NOMO-1 treated with dmso at 0.1 percent for 144 hours (cell line): Measurements from ENCODE around the gene C1orf146.
"Not testable (repeated sequence)": the region's sequence is repeated elsewhere in the genome, so short reads cannot be mapped to it uniquely, and the experiment has no call there.

Experiments used
- DNase-seq: peaks from one replicate; lab custom pipeline; 2025; ENCODE audit not compliant: unreplicated experiment; lab: John Stamatoyannopoulos, UW

The C1orf146 gene

GRCh38 chr1:92273039-92273438 is 55.3 kb downstream of the C1orf146 start:
- no peak for DNase-seq

GRCh38 chr1:92274939-92275338 is 57.2 kb downstream of the C1orf146 start:
- DNase-seq = no peak

GRCh38 chr1:92276082-92276481 is 58.4 kb downstream of the C1orf146 start:
- DNase-seq = no peak

GRCh38 chr1:92277105-92277723 is 59.5 kb downstream of the C1orf146 start:
- DNase-seq = no peak

GRCh38 chr1:92279781-92280180 is 62.1 kb downstream of the C1orf146 start:
- not testable (repeated sequence) for DNase-seq

GRCh38 chr1:92281411-92281810 is 63.7 kb downstream of the C1orf146 start:
- not testable (repeated sequence) for DNase-seq

GRCh38 chr1:92291372-92291999 is 73.8 kb downstream of the C1orf146 start:
- DNase-seq = no peak
